DND-41 (cell line): Measurements from ENCODE around the gene RBMS1.

Source experiments
- ATAC-seq: fragments of 200-7000 bp; cut with Tn5 transposase; 3 replicates; pipeline ENCODE4 v1.9.1; 2021; ENCODE audit warnings: low read depth; ENCODE audit not compliant: insufficient read depth
- DNase-seq: peaks from one replicate; pipeline ENCODE4 v3.0.0-alpha.2; 2020
- H2AFZ ChIP-seq: 2 replicates; pipeline ENCODE4 v1.6.0; 2012; ENCODE audit warnings: low read depth, low read length
- H3K27ac ChIP-seq: 2 replicates; pipeline ENCODE4 v1.5.1; 2012; ENCODE audit warnings: low read length, inconsistent platforms
- H3K27me3 ChIP-seq: fragments of 200-600 bp; sonication (generic); 2 replicates; pipeline ENCODE4 v1.6.0; 2012; ENCODE audit warnings: low read length, mild to moderate bottlenecking, inconsistent platforms; ENCODE audit not compliant: insufficient read depth, poor library complexity
- H3K36me3 ChIP-seq: 2 replicates; pipeline ENCODE4 v1.5.1; 2012; ENCODE audit warnings: low read length, inconsistent platforms; ENCODE audit not compliant: insufficient read depth
- H3K4me1 ChIP-seq: 2 replicates; pipeline ENCODE4 v1.5.1; 2012; ENCODE audit warnings: mild to moderate bottlenecking, low read length; ENCODE audit not compliant: insufficient read depth
- H3K4me2 ChIP-seq: 2 replicates; pipeline ENCODE4 v1.6.0; 2012; ENCODE audit warnings: mild to moderate bottlenecking, moderate library complexity, low read length, inconsistent platforms; ENCODE audit not compliant: insufficient read depth
- H3K4me3 ChIP-seq, 2 experiments: fragments of 200-600 bp in 1 of 2; shearing (Covaris generic) in 1 of 2; 2 replicates each; pipeline ENCODE4 v1.5.1; 2012 to 2016; ENCODE audit warnings: inconsistent platforms in 2 of 2, low read length in 2 of 2, mild to moderate bottlenecking in 2 of 2, low read depth in 1 of 2, moderate library complexity in 1 of 2
- H3K79me2 ChIP-seq: 2 replicates; pipeline ENCODE4 v1.6.0; 2012; ENCODE audit warnings: low read length, inconsistent platforms; ENCODE audit not compliant: insufficient read depth
- H3K9ac ChIP-seq: 2 replicates; pipeline ENCODE4 v1.6.0; 2012; ENCODE audit warnings: low read depth, mild to moderate bottlenecking, inconsistent platforms, low read length, moderate library complexity
- H3K9me3 ChIP-seq: 2 replicates; pipeline ENCODE4 v1.5.1; 2012; ENCODE audit warnings: low read length, moderate library complexity, mild to moderate bottlenecking, inconsistent platforms; ENCODE audit not compliant: insufficient read depth, severe bottlenecking
- H4K20me1 ChIP-seq: 2 replicates; pipeline ENCODE4 v1.6.0; 2012; ENCODE audit warnings: low read length; ENCODE audit not compliant: insufficient read depth
- EZH2 ChIP-seq: IDR thresholded peaks from 3 replicates; pipeline ENCODE4 v1.6.1; 2012; ENCODE audit warnings: borderline replicate concordance, low read depth, mild to moderate bottlenecking, moderate library complexity, low read length, inconsistent platforms; ENCODE audit not compliant: severe bottlenecking
- TF ChIP-seq, protein P1 (sequence below): IDR thresholded peaks from 2 replicates; pipeline ENCODE4 v1.5.1; 2012; ENCODE audit warnings: borderline replicate concordance, low read length, moderate library complexity, mild to moderate bottlenecking; ENCODE audit not compliant: poor library complexity, severe bottlenecking; ENCODE audit errors: extremely low read depth

RBMS1 gene

DNA sequence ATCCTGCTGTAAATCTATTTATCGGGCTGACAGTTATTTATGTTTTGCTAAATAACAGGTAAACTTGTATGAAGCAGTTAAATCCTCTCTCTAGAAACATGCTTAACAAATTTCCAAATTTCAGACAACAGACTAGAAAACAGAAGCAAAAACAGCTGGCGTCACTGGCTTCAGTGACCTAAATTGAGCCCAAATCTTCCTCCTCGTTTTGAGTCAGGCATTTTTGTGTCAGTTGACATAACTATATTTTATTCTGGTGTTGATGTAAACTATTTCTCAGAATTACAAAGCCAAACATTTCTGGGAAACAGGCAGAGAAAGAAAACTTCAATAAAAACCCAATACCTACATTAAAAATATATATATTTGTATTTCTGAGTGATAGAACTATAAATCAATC is 21.7 kb downstream of the RBMS1 start:
- Histone ChIP-seq H3K27ac (no peak overlapping the region), H3K79me2 (no peaks in the 10 kb centered on the region; the same call in 1 of the 2 replicates), H3K36me3 (no peaks in the 10 kb centered on the region), H4K20me1 (no peaks in the 10 kb centered on the region), H2AFZ (no peak overlapping the region), H3K9ac (no peak overlapping the region), H3K4me2 (no peak overlapping the region), H3K4me1 (peaks cover 30% of the 10 kb centered on the region), H3K27me3 (no peaks in the 10 kb centered on the region), H3K9me3 (no peaks in the 10 kb centered on the region), H3K4me3 (no peak overlapping the region)
- ATAC-seq (no peak), DNase-seq (no peak)
- TF ChIP-seq, protein P1, sequence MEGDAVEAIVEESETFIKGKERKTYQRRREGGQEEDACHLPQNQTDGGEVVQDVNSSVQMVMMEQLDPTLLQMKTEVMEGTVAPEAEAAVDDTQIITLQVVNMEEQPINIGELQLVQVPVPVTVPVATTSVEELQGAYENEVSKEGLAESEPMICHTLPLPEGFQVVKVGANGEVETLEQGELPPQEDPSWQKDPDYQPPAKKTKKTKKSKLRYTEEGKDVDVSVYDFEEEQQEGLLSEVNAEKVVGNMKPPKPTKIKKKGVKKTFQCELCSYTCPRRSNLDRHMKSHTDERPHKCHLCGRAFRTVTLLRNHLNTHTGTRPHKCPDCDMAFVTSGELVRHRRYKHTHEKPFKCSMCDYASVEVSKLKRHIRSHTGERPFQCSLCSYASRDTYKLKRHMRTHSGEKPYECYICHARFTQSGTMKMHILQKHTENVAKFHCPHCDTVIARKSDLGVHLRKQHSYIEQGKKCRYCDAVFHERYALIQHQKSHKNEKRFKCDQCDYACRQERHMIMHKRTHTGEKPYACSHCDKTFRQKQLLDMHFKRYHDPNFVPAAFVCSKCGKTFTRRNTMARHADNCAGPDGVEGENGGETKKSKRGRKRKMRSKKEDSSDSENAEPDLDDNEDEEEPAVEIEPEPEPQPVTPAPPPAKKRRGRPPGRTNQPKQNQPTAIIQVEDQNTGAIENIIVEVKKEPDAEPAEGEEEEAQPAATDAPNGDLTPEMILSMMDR = no peak
- no peak for TF ChIP-seq EZH2

GRCh38 chr2:160469621-160470204 is 23.9 kb downstream of the RBMS1 start:
- H3K27me3 ChIP-seq = no peaks in the 10 kb centered on the region
- DNase-seq (no peak), ATAC-seq (no peak)
- TF ChIP-seq, protein P1 = no peak
- no peak for TF ChIP-seq EZH2
- no peak overlapping the region for H3K4me3 ChIP-seq
- no peak overlapping the region for H3K4me2 ChIP-seq
- H3K9ac ChIP-seq = no peak overlapping the region
- no peaks in the 10 kb centered on the region for H3K9me3 ChIP-seq
- no peak overlapping the region for H2AFZ ChIP-seq
- no peaks in the 10 kb centered on the region; the same call in 1 of the 2 replicates for H3K79me2 ChIP-seq
- no peak overlapping the region for H3K27ac ChIP-seq
- H4K20me1 ChIP-seq = no peaks in the 10 kb centered on the region
- H3K36me3 ChIP-seq = no peaks in the 10 kb centered on the region
- peaks cover 23% of the 10 kb centered on the region for H3K4me1 ChIP-seq

DNA sequence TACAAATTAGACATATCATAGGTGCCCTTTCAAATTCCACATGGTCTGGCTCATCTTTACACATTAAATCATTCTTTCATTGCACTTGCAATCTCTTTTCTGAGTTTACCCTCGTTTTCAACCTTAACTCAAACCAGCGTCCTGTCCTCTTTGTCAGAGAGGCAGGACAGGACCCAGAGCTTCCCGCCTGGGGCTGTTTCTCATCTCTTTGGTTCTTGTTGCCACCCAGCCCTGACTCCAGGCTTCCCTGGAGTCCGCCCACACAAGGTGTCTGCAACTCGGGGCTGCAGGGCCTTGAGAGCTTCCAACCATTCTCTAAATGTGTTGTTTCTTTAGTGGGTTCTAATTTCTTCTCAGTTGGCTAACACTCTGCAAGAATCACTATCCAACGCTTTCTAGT is 24.4 kb downstream of the RBMS1 start:
- Histone ChIP-seq H2AFZ (no peak overlapping the region), H3K79me2 (no peaks in the 10 kb centered on the region; the same call in 1 of the 2 replicates), H3K4me3 (no peak overlapping the region), H3K36me3 (no peaks in the 10 kb centered on the region), H3K9me3 (no peaks in the 10 kb centered on the region), H4K20me1 (no peaks in the 10 kb centered on the region), H3K27me3 (no peaks in the 10 kb centered on the region), H3K4me1 (peaks cover 18% of the 10 kb centered on the region), H3K27ac (no peak overlapping the region), H3K4me2 (no peak overlapping the region), H3K9ac (no peak overlapping the region)
- no peak for ATAC-seq
- no peak for TF ChIP-seq EZH2
- TF ChIP-seq, protein P1 = no peak
- no peak for DNase-seq
